NB4 (cell line): ENCODE measurements around the gene CTNNA2.

Experiments used
- DNase-seq: peaks from one replicate; pipeline ENCODE4 v3.0.0; 2010; ENCODE audit warnings: low read depth
- H3K4me3 ChIP-seq: one replicate; pipeline ENCODE4 v1.5.1; 2011; ENCODE audit warnings: mild to moderate bottlenecking, low read depth, low read length, moderate library complexity
- MYC ChIP-seq: IDR thresholded peaks from 2 replicates; pipeline ENCODE4 v1.6.1; 2011; ENCODE audit warnings: low read depth, low read length
- POLR2A ChIP-seq: IDR thresholded peaks from 2 replicates; pipeline ENCODE4 v1.6.1; 2011; ENCODE audit warnings: mild to moderate bottlenecking; ENCODE audit not compliant: insufficient read length; ENCODE audit errors: extremely low read depth
- TF ChIP-seq, protein P1 (sequence below): IDR thresholded peaks from 2 replicates; pipeline ENCODE4 v1.6.1; 2011; ENCODE audit warnings: low read depth, low read length
- TF ChIP-seq, protein P2 (sequence below): IDR thresholded peaks from one replicate; pipeline ENCODE4 v1.5.1; 2012; ENCODE audit warnings: low read depth, low read length

The CTNNA2 gene

DNA sequence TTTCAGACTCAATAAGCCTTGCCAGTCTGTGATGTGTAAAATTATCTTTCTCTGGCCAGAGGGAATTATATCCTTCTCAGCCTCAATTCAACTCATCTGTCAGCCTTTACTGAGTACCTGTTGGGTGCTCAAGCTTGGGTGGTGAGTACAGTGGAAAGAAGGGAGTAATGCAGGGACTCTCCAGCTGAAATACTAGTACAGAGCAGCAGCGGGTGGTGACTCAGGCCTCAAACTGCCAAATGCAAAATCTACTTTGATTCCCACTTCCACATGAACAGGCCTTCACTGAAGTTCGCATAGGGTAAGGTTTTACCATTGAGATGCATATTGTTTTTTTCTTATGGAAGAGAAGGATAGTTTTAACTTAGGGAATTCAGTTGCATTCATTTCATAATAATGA lies 464.9 kb downstream of the CTNNA2 start:
- no peak for DNase-seq
- no peak for TF ChIP-seq POLR2A
- TF ChIP-seq, protein P1, sequence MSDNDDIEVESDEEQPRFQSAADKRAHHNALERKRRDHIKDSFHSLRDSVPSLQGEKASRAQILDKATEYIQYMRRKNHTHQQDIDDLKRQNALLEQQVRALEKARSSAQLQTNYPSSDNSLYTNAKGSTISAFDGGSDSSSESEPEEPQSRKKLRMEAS = no peak
- TF ChIP-seq, protein P2, sequence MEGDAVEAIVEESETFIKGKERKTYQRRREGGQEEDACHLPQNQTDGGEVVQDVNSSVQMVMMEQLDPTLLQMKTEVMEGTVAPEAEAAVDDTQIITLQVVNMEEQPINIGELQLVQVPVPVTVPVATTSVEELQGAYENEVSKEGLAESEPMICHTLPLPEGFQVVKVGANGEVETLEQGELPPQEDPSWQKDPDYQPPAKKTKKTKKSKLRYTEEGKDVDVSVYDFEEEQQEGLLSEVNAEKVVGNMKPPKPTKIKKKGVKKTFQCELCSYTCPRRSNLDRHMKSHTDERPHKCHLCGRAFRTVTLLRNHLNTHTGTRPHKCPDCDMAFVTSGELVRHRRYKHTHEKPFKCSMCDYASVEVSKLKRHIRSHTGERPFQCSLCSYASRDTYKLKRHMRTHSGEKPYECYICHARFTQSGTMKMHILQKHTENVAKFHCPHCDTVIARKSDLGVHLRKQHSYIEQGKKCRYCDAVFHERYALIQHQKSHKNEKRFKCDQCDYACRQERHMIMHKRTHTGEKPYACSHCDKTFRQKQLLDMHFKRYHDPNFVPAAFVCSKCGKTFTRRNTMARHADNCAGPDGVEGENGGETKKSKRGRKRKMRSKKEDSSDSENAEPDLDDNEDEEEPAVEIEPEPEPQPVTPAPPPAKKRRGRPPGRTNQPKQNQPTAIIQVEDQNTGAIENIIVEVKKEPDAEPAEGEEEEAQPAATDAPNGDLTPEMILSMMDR = no peak
- TF ChIP-seq MYC = no peak
- no peak overlapping the region for H3K4me3 ChIP-seq

DNA sequence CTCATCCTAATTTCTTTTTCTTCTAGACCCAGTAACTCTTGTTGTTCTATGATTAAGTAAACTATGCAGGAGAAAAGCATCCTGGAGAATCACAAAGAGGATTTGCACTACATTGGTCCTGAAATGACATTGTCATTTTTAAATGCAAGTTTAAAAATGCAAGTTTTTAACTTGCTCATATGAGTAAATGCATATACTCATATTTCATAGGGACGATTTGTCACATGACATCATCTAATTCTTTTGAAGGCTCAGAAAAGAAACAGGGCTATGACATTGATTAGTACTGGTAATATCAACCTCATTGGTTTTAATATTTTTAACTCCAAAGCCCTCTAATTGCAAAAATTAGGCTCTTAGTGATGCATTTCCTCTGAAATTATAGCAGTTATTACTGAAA lies 467.3 kb downstream of the CTNNA2 start:
- no peak overlapping the region for H3K4me3 ChIP-seq
- DNase-seq = no peak
- TF ChIP-seq, protein P2 = no peak

DNA sequence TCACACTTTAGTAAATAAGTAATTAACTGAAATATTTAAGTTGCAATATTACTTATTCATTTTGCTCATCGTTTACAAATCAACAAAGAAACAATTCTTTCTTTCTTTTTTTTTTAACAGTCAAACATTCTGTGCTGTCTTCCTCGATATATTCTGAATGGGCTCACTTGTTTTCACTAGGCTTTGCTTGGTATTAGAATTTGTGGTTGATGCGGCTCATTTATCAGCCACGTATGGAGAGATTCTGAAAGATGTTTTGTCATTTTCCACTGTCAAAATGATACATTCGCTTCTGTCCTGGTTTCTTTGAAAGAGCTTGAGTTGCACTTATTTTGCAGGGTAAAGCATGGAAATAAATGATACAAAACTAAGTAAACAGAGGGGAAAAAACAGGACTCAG lies 468.0 kb downstream of the CTNNA2 start:
- TF ChIP-seq POLR2A = no peak
- TF ChIP-seq, protein P1 = no peak
- TF ChIP-seq, protein P2 = no peak
- TF ChIP-seq MYC = no peak
- no peak overlapping the region for H3K4me3 ChIP-seq
- DNase-seq = no peak

DNA sequence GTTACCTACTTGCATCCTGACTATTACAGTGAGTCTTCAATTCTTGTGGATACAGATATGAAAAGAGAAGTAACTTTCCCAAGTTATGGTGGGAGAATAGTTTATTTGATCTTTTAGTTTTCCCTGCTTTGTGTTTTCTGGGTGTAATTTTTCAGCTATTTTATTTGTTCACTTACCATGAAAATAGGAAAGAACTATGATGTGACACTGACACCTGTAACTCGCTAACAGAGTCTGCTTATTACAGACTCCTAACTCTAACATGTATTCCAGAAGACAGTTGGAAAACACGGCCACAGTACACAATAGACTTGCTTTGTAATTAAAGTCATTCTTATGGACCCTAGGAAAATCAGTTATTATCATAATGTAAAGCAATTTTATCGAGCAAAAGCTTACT lies 468.5 kb downstream of the CTNNA2 start:
- no peak for TF ChIP-seq POLR2A
- no peak for TF ChIP-seq MYC
- TF ChIP-seq, protein P2 = no peak
- H3K4me3 ChIP-seq = no peak overlapping the region
- no peak for DNase-seq

DNA sequence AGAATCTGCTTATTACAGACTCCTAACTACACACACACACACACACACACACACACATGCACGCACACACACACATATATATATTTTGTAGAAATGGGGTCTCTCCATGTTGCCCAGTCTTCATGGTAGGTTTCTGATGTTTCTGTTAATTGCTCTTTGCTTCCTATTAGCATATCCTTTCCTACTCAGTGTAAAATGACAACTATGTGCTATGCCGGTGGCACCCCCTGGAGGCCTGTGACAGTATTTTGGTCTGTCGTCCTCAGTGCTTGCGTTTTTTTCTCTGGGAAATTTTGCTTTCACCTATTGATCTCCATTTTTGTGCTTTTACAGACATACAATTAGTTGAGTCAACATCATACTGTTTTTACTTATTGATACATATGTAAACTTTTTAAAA lies 469.6 kb downstream of the CTNNA2 start:
- DNase-seq = peak; percentile 28
- H3K4me3 ChIP-seq = no peak overlapping the region
- TF ChIP-seq MYC = no peak
- TF ChIP-seq POLR2A = no peak
- TF ChIP-seq, protein P2 = peak; percentile 37
- TF ChIP-seq, protein P1 = no peak

DNA sequence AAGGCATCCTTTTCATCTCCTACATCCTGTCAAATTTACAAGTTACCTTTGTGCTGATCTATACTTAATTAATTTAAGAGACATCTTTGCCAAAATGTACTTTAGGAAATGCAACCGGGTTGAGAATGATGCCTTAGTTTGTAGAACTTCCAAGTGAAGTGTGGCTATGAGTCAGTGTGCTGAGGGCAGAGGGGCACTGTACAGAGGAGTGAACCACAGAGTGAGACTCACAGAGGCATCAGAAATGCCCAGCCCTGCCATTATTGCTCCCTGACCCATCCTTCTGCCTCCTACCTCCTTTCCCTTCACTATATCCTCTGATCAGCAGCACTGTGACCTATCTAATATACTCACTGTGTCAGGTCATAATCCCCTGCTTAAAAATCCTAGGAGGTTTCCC lies 471.6 kb downstream of the CTNNA2 start:
- H3K4me3 ChIP-seq = no peak overlapping the region
- no peak for DNase-seq

More for the DNA sequence above, 471.6 kb downstream of the CTNNA2 start:
- TF ChIP-seq POLR2A = no peak
- TF ChIP-seq, protein P2 = no peak
- TF ChIP-seq MYC = no peak
- TF ChIP-seq, protein P1 = no peak
